Measurements from ENCODE around the gene PNMA6E.

The PNMA6E gene

DNA sequence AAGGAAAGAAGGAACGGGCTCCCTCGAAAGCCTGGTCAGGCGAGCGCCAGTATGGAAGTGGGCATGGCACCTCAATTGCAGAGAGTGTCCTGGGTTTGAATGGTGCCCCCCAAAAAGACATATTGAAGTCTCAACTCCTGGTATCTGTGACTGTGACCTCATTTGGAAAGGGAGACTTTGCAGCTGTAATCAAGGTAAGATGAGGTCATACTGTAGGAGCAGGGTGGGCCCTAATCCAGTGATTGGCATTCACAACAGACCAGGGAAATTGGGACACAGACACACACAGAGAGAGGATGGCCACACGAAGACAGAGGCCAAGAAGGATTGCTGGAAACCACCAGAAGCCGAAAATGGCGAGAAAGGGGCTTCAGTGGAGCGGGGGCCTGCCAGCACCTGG is 16.5 kb upstream of the PNMA6E start:
- TF ChIP-seq, protein P1, sequence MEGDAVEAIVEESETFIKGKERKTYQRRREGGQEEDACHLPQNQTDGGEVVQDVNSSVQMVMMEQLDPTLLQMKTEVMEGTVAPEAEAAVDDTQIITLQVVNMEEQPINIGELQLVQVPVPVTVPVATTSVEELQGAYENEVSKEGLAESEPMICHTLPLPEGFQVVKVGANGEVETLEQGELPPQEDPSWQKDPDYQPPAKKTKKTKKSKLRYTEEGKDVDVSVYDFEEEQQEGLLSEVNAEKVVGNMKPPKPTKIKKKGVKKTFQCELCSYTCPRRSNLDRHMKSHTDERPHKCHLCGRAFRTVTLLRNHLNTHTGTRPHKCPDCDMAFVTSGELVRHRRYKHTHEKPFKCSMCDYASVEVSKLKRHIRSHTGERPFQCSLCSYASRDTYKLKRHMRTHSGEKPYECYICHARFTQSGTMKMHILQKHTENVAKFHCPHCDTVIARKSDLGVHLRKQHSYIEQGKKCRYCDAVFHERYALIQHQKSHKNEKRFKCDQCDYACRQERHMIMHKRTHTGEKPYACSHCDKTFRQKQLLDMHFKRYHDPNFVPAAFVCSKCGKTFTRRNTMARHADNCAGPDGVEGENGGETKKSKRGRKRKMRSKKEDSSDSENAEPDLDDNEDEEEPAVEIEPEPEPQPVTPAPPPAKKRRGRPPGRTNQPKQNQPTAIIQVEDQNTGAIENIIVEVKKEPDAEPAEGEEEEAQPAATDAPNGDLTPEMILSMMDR (IDR thresholded peaks at IDR 0.05) = no peak

GRCh38 chrX:153416781-153417450 is 15.8 kb upstream of the PNMA6E start:
- TF ChIP-seq, protein P1 (IDR thresholded peaks at IDR 0.05) = no peak

GRCh38 chrX:153414856-153415510 is 13.8 kb upstream of the PNMA6E start:
- TF ChIP-seq, protein P1 (IDR thresholded peaks at IDR 0.05) = no peak

GRCh38 chrX:153413731-153414130 is 12.6 kb upstream of the PNMA6E start:
- TF ChIP-seq, protein P1 (IDR thresholded peaks at IDR 0.05) = no peak

- TF ChIP-seq, protein P1 (IDR thresholded peaks at IDR 0.05) = no peak
Measured at GRCh38 chrX:153412746-153413720, 11.9 kb upstream of the PNMA6E start.

GRCh38 chrX:153411988-153412574 is 10.9 kb upstream of the PNMA6E start:
- TF ChIP-seq, protein P1 (IDR thresholded peaks at IDR 0.05) = no peak

Measured in LNCAP (cell line).